Mammary epithelial cell (primary cell): ENCODE measurements around the gene SNX21.

Experiments
- CTCF ChIP-seq, 2 donors: IDR thresholded peaks in 1 of 2; conservative IDR thresholded peaks in 1 of 2; 2 replicates each; pipeline ENCODE4 v1.5.1; 2011 to 2012; ENCODE audit warnings: inconsistent platforms in 2 of 2, low read length in 2 of 2, mild to moderate bottlenecking in 2 of 2, control low read depth in 1 of 2, low read depth in 1 of 2; ENCODE audit not compliant: insufficient read depth in 1 of 2; ENCODE audit errors: extremely low read depth in 1 of 2
- EZH2 ChIP-seq: IDR thresholded peaks from 2 replicates; pipeline ENCODE4 v1.6.1; 2012; ENCODE audit warnings: low read length, inconsistent platforms, borderline replicate concordance

- no peak for TF ChIP-seq CTCF (conservative IDR thresholded peaks at IDR 0.05 in 1 of 2, IDR thresholded peaks at IDR 0.05 in 1 of 2; ENCODE audit: extremely low read depth in 1 of 2, insufficient read depth in 1 of 2, low read depth in 1 of 2, low read length in 2 of 2)
- no peak for TF ChIP-seq EZH2
These were observed 17.9 kb downstream of the SNX21 start for GRCh38 chr20:45851501-45851900.
